Heart left ventricle (tissue), 13 donors: ENCODE results near the gene NUDC.

Source experiments
- POLR2A ChIP-seq, 2 donors: fragments of 450-650 bp; IDR thresholded peaks; one replicate each; pipeline ENCODE4 v1.6.1; 2017; ENCODE audit warnings: antibody characterized with exemption in 2 of 2, mild to moderate bottlenecking in 2 of 2, moderate library complexity in 2 of 2
- TF ChIP-seq, protein P1 (sequence below), 12 donors: fragments of 200-600 bp; sonication (generic) in 4 of 12; IDR thresholded peaks; one replicate each; pipeline versions ENCODE4 v1.5.0 to v1.8.0; 2018 to 2022; ENCODE audit warnings: antibody characterized with exemption in 12 of 12, mild to moderate bottlenecking in 5 of 12
- donor health status: ischemic (EF 13 %, LVEDD 7.1; RV severe dilation, severe dysfunction).
- donor health status: DM: no; HTN: yes; CAD: no.
- donor health status: DM: no; HTN: no; CAD: no.
- donor health status: ischemic (EF 25% LVEDD 6.9; RV normal size, moderate dysfunction).
- donor health status: ischemic (EF 25% LVEDD 5.7; RV mildly dilated, moderate dysfunction).
- donor health status: ischemic (EF 35%, LVEDD 5.7; RV mildly dilated, moderate dysfunction).
- donor health status: nonischemic (EF 11% LVEDD 7.7; RV severe dilation, severe dysfunction).
- donor health status: DM: yes; HTN: yes; CAD: no.
- donor health status: PGD.
- donor health status: ischemic (EF 29% LVEDD 5.4; RV normal size, mild dysfunction).
- donor health status: nonischemic (EF 23%, LVEDD 6.1; RV moderate dilation, normal function).

DNA sequence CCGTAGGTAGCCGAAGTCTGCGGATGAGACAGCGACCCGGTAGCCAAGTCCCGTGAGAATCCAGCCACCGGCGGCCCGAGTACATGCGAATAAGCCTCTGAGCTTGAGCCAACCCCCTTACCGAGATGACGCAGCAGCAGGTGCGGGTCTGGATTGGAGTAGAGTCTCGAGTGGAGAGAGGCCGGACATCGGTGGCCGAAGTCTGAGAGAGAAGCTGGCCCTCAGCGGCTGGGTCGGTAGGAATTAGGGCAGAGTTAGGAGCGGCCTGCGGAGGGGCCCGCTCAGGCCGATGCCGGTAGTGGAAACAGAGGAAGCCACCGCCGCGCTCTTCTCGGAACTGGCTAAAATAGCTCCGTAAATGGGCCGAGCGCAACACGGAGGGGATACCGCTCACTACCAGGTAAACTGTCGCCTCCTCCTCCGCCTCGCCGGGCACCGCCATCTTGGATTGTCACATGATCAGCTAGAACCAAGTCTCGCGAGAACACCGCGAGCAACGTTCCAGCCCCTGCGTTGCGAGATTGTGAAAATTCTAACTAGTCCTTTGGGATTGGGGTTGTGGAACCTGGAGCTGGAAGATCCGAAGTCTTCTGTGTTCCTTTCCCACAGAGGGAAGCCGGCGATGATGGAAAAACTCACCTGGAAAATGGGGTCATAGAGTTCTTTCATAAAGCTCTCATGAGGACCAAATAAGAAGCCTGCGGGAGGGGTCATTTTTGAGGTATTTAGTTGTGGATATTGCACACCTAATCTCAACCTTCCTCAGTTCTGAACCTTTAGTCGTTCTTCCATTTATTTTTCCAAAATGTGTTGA lies 21.3 kb upstream of the NUDC start, which contains the start of gene GPATCH3:
- TF ChIP-seq, protein P1, sequence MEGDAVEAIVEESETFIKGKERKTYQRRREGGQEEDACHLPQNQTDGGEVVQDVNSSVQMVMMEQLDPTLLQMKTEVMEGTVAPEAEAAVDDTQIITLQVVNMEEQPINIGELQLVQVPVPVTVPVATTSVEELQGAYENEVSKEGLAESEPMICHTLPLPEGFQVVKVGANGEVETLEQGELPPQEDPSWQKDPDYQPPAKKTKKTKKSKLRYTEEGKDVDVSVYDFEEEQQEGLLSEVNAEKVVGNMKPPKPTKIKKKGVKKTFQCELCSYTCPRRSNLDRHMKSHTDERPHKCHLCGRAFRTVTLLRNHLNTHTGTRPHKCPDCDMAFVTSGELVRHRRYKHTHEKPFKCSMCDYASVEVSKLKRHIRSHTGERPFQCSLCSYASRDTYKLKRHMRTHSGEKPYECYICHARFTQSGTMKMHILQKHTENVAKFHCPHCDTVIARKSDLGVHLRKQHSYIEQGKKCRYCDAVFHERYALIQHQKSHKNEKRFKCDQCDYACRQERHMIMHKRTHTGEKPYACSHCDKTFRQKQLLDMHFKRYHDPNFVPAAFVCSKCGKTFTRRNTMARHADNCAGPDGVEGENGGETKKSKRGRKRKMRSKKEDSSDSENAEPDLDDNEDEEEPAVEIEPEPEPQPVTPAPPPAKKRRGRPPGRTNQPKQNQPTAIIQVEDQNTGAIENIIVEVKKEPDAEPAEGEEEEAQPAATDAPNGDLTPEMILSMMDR (IDR thresholded peaks at IDR 0.05), result no peak
- peak in 1 of 2 donors; percentile 47 for TF ChIP-seq POLR2A (IDR thresholded peaks at IDR 0.05)
